ENCODE measurements around the gene USP25. TPM values are rescaled to one million over a fixed set of nuclear protein-coding genes. Genes with fewer than 3 reads are reported as not detected.
A peak's percentile ranks its signal among the peaks of the same experiment; 100 is the strongest.

USP25 gene, protein sequence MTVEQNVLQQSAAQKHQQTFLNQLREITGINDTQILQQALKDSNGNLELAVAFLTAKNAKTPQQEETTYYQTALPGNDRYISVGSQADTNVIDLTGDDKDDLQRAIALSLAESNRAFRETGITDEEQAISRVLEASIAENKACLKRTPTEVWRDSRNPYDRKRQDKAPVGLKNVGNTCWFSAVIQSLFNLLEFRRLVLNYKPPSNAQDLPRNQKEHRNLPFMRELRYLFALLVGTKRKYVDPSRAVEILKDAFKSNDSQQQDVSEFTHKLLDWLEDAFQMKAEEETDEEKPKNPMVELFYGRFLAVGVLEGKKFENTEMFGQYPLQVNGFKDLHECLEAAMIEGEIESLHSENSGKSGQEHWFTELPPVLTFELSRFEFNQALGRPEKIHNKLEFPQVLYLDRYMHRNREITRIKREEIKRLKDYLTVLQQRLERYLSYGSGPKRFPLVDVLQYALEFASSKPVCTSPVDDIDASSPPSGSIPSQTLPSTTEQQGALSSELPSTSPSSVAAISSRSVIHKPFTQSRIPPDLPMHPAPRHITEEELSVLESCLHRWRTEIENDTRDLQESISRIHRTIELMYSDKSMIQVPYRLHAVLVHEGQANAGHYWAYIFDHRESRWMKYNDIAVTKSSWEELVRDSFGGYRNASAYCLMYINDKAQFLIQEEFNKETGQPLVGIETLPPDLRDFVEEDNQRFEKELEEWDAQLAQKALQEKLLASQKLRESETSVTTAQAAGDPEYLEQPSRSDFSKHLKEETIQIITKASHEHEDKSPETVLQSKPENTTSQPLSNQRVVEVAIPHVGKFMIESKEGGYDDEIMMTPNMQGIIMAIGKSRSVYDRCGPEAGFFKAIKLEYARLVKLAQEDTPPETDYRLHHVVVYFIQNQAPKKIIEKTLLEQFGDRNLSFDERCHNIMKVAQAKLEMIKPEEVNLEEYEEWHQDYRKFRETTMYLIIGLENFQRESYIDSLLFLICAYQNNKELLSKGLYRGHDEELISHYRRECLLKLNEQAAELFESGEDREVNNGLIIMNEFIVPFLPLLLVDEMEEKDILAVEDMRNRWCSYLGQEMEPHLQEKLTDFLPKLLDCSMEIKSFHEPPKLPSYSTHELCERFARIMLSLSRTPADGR
- total RNA-seq: 10 to 100 TPM; 34.1 to 34.6 TPM

DNA sequence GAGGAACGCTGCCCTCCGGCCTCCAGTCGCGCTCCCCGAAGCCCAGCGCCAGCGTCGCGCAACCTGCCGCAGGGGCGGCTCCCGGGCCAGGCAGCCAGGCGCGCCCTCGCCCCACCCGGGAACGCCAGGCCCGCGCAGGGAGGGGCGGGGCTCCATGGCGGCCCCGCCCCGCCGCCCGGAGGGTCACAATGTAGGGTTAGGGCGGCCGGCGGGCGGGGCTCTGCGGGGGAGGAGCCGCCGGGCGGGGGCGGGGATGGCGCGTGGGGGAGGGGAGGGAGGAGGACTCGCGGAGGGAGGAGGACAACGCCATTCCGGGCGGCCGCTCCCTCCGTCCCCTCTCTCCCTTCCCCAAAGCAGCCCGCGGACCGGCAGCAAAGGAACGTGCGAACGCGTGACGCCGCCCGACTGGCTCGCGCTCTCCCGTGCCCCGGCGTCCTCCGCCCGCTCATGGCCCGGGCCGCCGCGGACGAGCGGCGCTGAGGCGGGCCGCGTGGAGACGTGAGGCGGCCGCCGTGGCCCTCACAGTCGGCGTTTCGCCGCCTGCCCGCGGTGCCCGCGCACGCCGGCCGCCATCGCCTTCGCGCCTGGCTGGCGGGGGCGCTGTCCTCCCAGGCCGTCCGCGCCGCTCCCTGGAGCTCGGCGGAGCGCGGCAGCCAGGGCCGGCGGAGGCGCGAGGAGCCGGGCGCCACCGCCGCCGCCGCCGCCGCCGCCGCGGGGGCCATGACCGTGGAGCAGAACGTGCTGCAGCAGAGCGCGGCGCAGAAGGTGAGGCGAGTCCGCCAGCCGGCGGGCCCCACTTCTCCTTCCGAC lies at the start of gene USP25:
Gene USP25, plus strand, starts transcription at position 309 of the 810 bp plus-strand sequence. Its CDS starts 412 bp downstream, at position 721.
- Mint-ChIP-seq H3K4me3 (peak within 1 kb of the TSS; percentile 94), H3K9me3 (no peaks in the 10 kb centered on the region), H3K36me3 (ENCODE audit: low read depth) (peaks cover 3% of the 10 kb centered on the region), H3K4me1 (ENCODE audit: low read depth) (peaks cover 19% of the 10 kb centered on the region), H3K27ac (peak within 1 kb of the TSS; percentile 90), H3K27me3 (peaks cover 2% of the 10 kb centered on the region)
- TF ChIP-seq, protein P1, sequence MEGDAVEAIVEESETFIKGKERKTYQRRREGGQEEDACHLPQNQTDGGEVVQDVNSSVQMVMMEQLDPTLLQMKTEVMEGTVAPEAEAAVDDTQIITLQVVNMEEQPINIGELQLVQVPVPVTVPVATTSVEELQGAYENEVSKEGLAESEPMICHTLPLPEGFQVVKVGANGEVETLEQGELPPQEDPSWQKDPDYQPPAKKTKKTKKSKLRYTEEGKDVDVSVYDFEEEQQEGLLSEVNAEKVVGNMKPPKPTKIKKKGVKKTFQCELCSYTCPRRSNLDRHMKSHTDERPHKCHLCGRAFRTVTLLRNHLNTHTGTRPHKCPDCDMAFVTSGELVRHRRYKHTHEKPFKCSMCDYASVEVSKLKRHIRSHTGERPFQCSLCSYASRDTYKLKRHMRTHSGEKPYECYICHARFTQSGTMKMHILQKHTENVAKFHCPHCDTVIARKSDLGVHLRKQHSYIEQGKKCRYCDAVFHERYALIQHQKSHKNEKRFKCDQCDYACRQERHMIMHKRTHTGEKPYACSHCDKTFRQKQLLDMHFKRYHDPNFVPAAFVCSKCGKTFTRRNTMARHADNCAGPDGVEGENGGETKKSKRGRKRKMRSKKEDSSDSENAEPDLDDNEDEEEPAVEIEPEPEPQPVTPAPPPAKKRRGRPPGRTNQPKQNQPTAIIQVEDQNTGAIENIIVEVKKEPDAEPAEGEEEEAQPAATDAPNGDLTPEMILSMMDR (IDR thresholded peaks at IDR 0.05): no peak
- intact Hi-C loops (cut with micrococcal nuclease): loop anchor here (5.0 to 10.0 kb wide), 4 partner anchors 67 to 1345 kb away; partner anchors contain the start of gene HSPA13
- ChIA-PET POLR2A (interaction anchor here (1.1 to 1.5 kb wide), 2 partner anchors 20 to 31 kb away, joined by 3 to 5 read pairs; no protein-coding TSS in a partner anchor), CTCF (interaction anchor here (0.6 to 1.1 kb wide), 2 partner anchors 91 to 97 kb away, joined by 3 to 5 read pairs; no protein-coding TSS in a partner anchor)
- peak; percentile 80 for DNase-seq
- peak; percentile 79 for ATAC-seq

DNA sequence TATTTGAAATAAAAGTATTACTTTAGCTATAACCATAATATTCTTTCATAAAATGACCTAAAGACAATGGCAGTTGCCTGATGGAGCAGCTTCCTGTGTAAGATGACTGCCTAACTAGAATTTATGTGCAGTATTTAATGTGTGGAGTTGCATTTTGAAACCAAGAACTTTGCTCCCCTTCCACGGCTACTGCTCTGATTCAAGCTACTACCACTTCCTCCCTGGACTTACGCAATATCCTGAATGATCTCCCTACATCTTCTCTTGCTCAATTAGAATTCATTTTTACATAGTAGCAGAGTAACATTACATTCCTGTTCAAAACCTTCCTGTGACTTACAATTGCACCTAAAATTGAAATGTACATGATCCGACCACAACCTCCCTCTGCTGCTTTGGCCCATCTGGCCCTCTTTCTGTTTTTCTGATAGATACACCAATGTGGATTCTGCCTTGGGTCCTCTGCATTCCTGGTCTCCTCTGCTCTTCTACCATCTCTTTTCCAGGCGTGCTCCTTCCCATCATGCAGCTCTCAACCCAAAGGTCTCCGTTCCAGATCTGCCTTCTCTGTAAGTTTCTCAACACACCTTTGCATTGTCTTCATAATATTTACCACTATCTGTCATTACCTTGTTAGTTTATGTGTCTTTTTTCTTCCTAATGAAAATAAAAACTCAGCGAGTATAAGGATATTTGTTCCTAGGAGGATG lies 47.4 kb upstream of the USP25 start:
- Mint-ChIP-seq H3K36me3 (ENCODE audit: low read depth) (no peaks in the 10 kb centered on the region), H3K27ac (peak overlapping the region; percentile 21), H3K9me3 (no peaks in the 10 kb centered on the region), H3K4me1 (ENCODE audit: low read depth) (peaks cover 10% of the 10 kb centered on the region), H3K4me3 (no peak overlapping the region), H3K27me3 (no peaks in the 10 kb centered on the region)
- TF ChIP-seq, protein P1 (IDR thresholded peaks at IDR 0.05): no peak
- POLR2A ChIA-PET: no interaction called here
- intact Hi-C loops (cut with micrococcal nuclease): no loop called here
- ATAC-seq (peak; percentile 69), DNase-seq (peak; percentile 8)
- CTCF ChIA-PET: interaction anchor here (0.9 kb wide), 1 partner anchor 143 kb away, joined by 3 read pairs; no protein-coding TSS in a partner anchor

DNA sequence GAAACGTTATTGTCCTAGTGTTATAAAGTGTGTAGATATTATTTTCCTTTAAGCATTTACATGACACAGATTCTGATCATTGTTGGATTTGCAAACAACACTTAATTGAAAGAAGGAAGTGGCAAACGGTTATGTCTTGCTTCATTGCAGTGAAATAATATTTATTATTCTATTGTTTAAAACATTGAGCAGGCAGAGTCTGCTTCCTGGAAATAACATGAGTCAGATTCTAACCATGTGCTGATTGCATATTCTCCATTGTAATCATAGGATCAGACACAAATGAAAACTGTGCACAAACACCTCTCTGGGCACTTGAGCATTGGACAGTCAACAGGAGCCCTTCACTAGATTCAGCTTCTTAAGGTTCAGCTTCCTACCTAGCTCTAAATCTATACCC lies 46.8 kb upstream of the USP25 start:
- ATAC-seq (peak; percentile 27), DNase-seq (no peak)
- Mint-ChIP-seq H3K27me3 (no peaks in the 10 kb centered on the region), H3K27ac (no peak overlapping the region), H3K4me3 (no peak overlapping the region), H3K9me3 (no peaks in the 10 kb centered on the region), H3K4me1 (ENCODE audit: low read depth) (peaks cover 10% of the 10 kb centered on the region), H3K36me3 (ENCODE audit: low read depth) (no peaks in the 10 kb centered on the region)
- TF ChIP-seq, protein P1 (IDR thresholded peaks at IDR 0.05): no peak
- POLR2A ChIA-PET: interaction anchor here (0.6 kb wide), 1 partner anchor 318 kb away, joined by 3 read pairs; no protein-coding TSS in a partner anchor
- CTCF ChIA-PET: interaction anchor here (0.8 kb wide), 1 partner anchor 13 kb away, joined by 3 read pairs; no protein-coding TSS in a partner anchor
- intact Hi-C loops (cut with micrococcal nuclease): no loop called here

DNA sequence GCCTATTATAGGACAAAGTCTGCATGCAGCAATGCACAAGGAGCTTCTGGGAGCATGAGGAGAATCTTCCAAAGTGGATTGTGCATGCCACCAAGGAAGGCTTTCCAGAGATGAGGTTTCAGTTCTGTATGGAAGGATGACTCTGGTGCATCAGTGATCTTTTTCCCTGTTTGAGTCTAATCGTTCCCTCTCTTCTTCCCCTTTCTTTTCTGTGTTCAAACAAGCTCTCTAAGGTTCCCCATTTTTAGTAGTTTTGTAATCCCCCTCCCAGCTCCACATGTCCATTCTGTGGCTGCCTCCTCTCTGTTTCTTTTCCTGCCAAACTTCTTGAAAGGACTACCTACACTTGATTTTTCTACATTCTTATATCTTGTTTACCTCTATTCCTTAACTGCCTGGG lies 43.3 kb upstream of the USP25 start:
- Mint-ChIP-seq H3K4me1 (ENCODE audit: low read depth) (peaks cover 12% of the 10 kb centered on the region), H3K36me3 (ENCODE audit: low read depth) (no peaks in the 10 kb centered on the region), H3K4me3 (no peak overlapping the region), H3K27me3 (peaks cover 2% of the 10 kb centered on the region), H3K9me3 (no peaks in the 10 kb centered on the region), H3K27ac (no peak overlapping the region)
- DNase-seq (no peak), ATAC-seq (no peak)
- ChIA-PET POLR2A (no interaction called here), CTCF (no interaction called here)
- TF ChIP-seq, protein P1 (IDR thresholded peaks at IDR 0.05): no peak
- intact Hi-C loops (cut with micrococcal nuclease): no loop called here

Measured in activated CD8-positive, alpha-beta T cell treated with anti-CD3 and anti-CD28 coated beads for 36 hours (primary cell).